Activated T-cell treated with anti-CD3 and anti-CD28 coated beads, Interleukin-2, amount 50 U/mL, for 4 hours (primary cell): ENCODE measurements around the gene TLE1. TPM values are rescaled to one million over a fixed set of nuclear protein-coding genes. Genes with fewer than 3 reads are reported as not detected.
"Not testable (repeated sequence)": the region's sequence is repeated elsewhere in the genome, so short reads cannot be mapped to it uniquely, and the experiment has no call there.

ENCODE experiments used
- ATAC-seq, 2 donors: fragments of 200-7000 bp; cut with Tn5 transposase; one replicate each; pipeline ENCODE4 v1.10.0; 2021
- DNase-seq: peaks from one replicate; pipeline ENCODE4 v3.0.0-alpha.2; 2020
- H3K27me3 Mint-ChIP-seq: one replicate; pipeline ENCODE4 v1.8.0; 2021; ENCODE audit warnings: low read depth, mixed read lengths
- H3K36me3 Mint-ChIP-seq: one replicate; pipeline ENCODE4 v1.8.0; 2022; ENCODE audit warnings: mixed read lengths; ENCODE audit not compliant: insufficient read depth
- H3K4me1 Mint-ChIP-seq: one replicate; pipeline ENCODE4 v1.8.0; 2021; ENCODE audit warnings: low read depth, mixed read lengths
- H3K4me3 Mint-ChIP-seq: one replicate; pipeline ENCODE4 v1.8.0; 2021; ENCODE audit warnings: mild to moderate bottlenecking, moderate library complexity, mixed read lengths
- H3K9me3 Mint-ChIP-seq: one replicate; pipeline ENCODE4 v1.8.0; 2021; ENCODE audit warnings: mixed read lengths
- total RNA-seq, 3 donors: library from RNA; stranded (reverse); gene quantifications; one replicate each; pipeline ENCODE4 v1.2.1, GENCODE V29; 2021

The TLE1 gene
- total RNA-seq, 3 donors from 2014 or later: 0.35 to 0.55 (median 0.49) TPM

- Mint-ChIP-seq H3K4me3 (no peak overlapping the region), H3K9me3 (no peaks in the 10 kb centered on the region), H3K4me1 (peaks cover 9% of the 10 kb centered on the region), H3K36me3 (no peaks in the 10 kb centered on the region), H3K27me3 (peaks cover 11% of the 10 kb centered on the region)
- ATAC-seq (no peak), DNase-seq (no peak)
Measured at GRCh38 chr9:81693671-81694378, 4.5 kb upstream of the TLE1 start.

- Mint-ChIP-seq H3K4me3 (peak overlapping the region; percentile 83), H3K27me3 (peaks cover 11% of the 10 kb centered on the region), H3K9me3 (no peaks in the 10 kb centered on the region), H3K36me3 (no peaks in the 10 kb centered on the region), H3K4me1 (peaks cover 12% of the 10 kb centered on the region)
- ATAC-seq (no peak), DNase-seq (no peak)
Measured at GRCh38 chr9:81690251-81690851, 1.0 kb upstream of the TLE1 start.

GRCh38 chr9:81689093-81689342 lies 329 bp downstream of the TLE1 start:
- H3K9me3 Mint-ChIP-seq, ATAC-seq, H3K36me3 Mint-ChIP-seq, DNase-seq: not testable (repeated sequence)
- peaks cover 12% of the 10 kb centered on the region for H3K4me1 Mint-ChIP-seq
- H3K4me3 Mint-ChIP-seq: peak overlapping the region; percentile 81
- H3K27me3 Mint-ChIP-seq: peaks cover 11% of the 10 kb centered on the region

- H3K4me1 Mint-ChIP-seq: peaks cover 12% of the 10 kb centered on the region
- ATAC-seq: peak; percentile 33 to 35
- H3K36me3 Mint-ChIP-seq, H3K9me3 Mint-ChIP-seq: not testable (repeated sequence)
- H3K4me3 Mint-ChIP-seq: peak overlapping the region; percentile 81
- DNase-seq: peak; percentile 8
- peaks cover 11% of the 10 kb centered on the region for H3K27me3 Mint-ChIP-seq
Measured at GRCh38 chr9:81688262-81689092, 870 bp downstream of the TLE1 start.

- ATAC-seq: no peak
- Mint-ChIP-seq H3K27me3 (peaks cover 14% of the 10 kb centered on the region), H3K9me3 (no peaks in the 10 kb centered on the region), H3K4me3 (no peak overlapping the region), H3K4me1 (peaks cover 14% of the 10 kb centered on the region), H3K36me3 (no peaks in the 10 kb centered on the region)
- no peak for DNase-seq
Measured at GRCh38 chr9:81687521-81688261, 1.7 kb downstream of the TLE1 start.

GRCh38 chr9:81686614-81687520 lies 2.5 kb downstream of the TLE1 start:
- DNase-seq: no peak

GRCh38 chr9:81685763-81686613 lies 3.4 kb downstream of the TLE1 start:
- Mint-ChIP-seq H3K9me3 (no peaks in the 10 kb centered on the region), H3K4me1 (peaks cover 21% of the 10 kb centered on the region), H3K27me3 (peaks cover 22% of the 10 kb centered on the region), H3K36me3 (no peaks in the 10 kb centered on the region), H3K4me3 (no peak overlapping the region)
- no peak for DNase-seq
- no peak for ATAC-seq

More at GRCh38 chr9:81686614-81687520, 2.5 kb downstream of the TLE1 start:
- H3K9me3 Mint-ChIP-seq: no peaks in the 10 kb centered on the region
- H3K27me3 Mint-ChIP-seq: peaks cover 21% of the 10 kb centered on the region
- no peak for ATAC-seq
- no peak overlapping the region for H3K4me3 Mint-ChIP-seq
- peaks cover 19% of the 10 kb centered on the region for H3K4me1 Mint-ChIP-seq
- H3K36me3 Mint-ChIP-seq: no peaks in the 10 kb centered on the region

- Mint-ChIP-seq H3K27me3 (peaks cover 15% of the 10 kb centered on the region), H3K36me3 (no peaks in the 10 kb centered on the region), H3K4me3 (no peak overlapping the region), H3K9me3 (no peaks in the 10 kb centered on the region), H3K4me1 (peaks cover 17% of the 10 kb centered on the region)
- ATAC-seq: no peak
- DNase-seq: no peak
Measured at GRCh38 chr9:81684635-81685034, 4.7 kb downstream of the TLE1 start.

- no peaks in the 10 kb centered on the region for H3K9me3 Mint-ChIP-seq
- H3K27me3 Mint-ChIP-seq: peaks cover 15% of the 10 kb centered on the region
- H3K36me3 Mint-ChIP-seq: no peaks in the 10 kb centered on the region
- DNase-seq (no peak), ATAC-seq (no peak)
- H3K4me3 Mint-ChIP-seq: no peak overlapping the region
- H3K4me1 Mint-ChIP-seq: peaks cover 15% of the 10 kb centered on the region
Measured at GRCh38 chr9:81683704-81684103, 5.6 kb downstream of the TLE1 start.

GRCh38 chr9:81683238-81683637 lies 6.1 kb downstream of the TLE1 start:
- Mint-ChIP-seq H3K4me1 (peaks cover 15% of the 10 kb centered on the region), H3K9me3 (no peaks in the 10 kb centered on the region), H3K4me3 (no peak overlapping the region), H3K36me3 (no peaks in the 10 kb centered on the region), H3K27me3 (peaks cover 15% of the 10 kb centered on the region)
- DNase-seq (no peak), ATAC-seq (no peak)

GRCh38 chr9:81682797-81683196 lies 6.5 kb downstream of the TLE1 start:
- Mint-ChIP-seq H3K36me3 (no peaks in the 10 kb centered on the region), H3K4me3 (no peak overlapping the region), H3K4me1 (peaks cover 15% of the 10 kb centered on the region), H3K27me3 (peaks cover 15% of the 10 kb centered on the region), H3K9me3 (no peaks in the 10 kb centered on the region)
- DNase-seq: no peak
- no peak for ATAC-seq

GRCh38 chr9:81682177-81682576 lies 7.2 kb downstream of the TLE1 start:
- Mint-ChIP-seq H3K4me1 (peaks cover 15% of the 10 kb centered on the region), H3K36me3 (no peaks in the 10 kb centered on the region), H3K27me3 (peaks cover 15% of the 10 kb centered on the region), H3K4me3 (no peak overlapping the region), H3K9me3 (no peaks in the 10 kb centered on the region)
- ATAC-seq (no peak), DNase-seq (no peak)

- Mint-ChIP-seq H3K9me3 (no peaks in the 10 kb centered on the region), H3K4me3 (no peak overlapping the region), H3K4me1 (peaks cover 11% of the 10 kb centered on the region), H3K27me3 (peaks cover 15% of the 10 kb centered on the region), H3K36me3 (no peaks in the 10 kb centered on the region)
- DNase-seq: no peak
- no peak for ATAC-seq
Measured at GRCh38 chr9:81680506-81680905, 8.8 kb downstream of the TLE1 start.
